ENCODE results near the gene LTK.

- no peak for TF ChIP-seq CTCF (IDR thresholded peaks at IDR 0.05)
- no peak for TF ChIP-seq POLR2A (IDR thresholded peaks at IDR 0.05)
- no peak for TF ChIP-seq POLR2AphosphoS5 (IDR thresholded peaks at IDR 0.05)
These were observed 43.0 kb upstream of the LTK start for GRCh38 chr15:41556677-41557076.

Data from suprapubic skin (tissue), 4 donors.